IPS-18a (cell line): ENCODE measurements around the gene CDKN3.
"Not testable (repeated sequence)": the region's sequence is repeated elsewhere in the genome, so short reads cannot be mapped to it uniquely, and the experiment has no call there.

Source experiments
- H3K27ac ChIP-seq: one replicate; pipeline ENCODE4 v1.5.1; 2013; ENCODE audit warnings: low read length
- H3K27me3 ChIP-seq: one replicate; pipeline ENCODE4 v1.6.1; 2013; ENCODE audit warnings: mild to moderate bottlenecking, low read length; ENCODE audit not compliant: control insufficient read depth, insufficient read depth
- H3K36me3 ChIP-seq: one replicate; pipeline ENCODE4 v1.6.1; 2013; ENCODE audit warnings: low read depth, low read length; ENCODE audit not compliant: control insufficient read depth
- H3K4me1 ChIP-seq: one replicate; pipeline ENCODE4 v1.6.1; 2013; ENCODE audit warnings: low read depth, low read length; ENCODE audit not compliant: control insufficient read depth
- H3K4me3 ChIP-seq: one replicate; pipeline ENCODE4 v1.5.1; 2013; ENCODE audit warnings: low read length
- H3K9ac ChIP-seq: one replicate; pipeline ENCODE4 v1.6.1; 2013; ENCODE audit warnings: mild to moderate bottlenecking, low read length, moderate library complexity
- H3K9me3 ChIP-seq: one replicate; pipeline ENCODE4 v1.6.1; 2013; ENCODE audit warnings: low read depth, low read length; ENCODE audit not compliant: control insufficient read depth

Gene CDKN3

DNA sequence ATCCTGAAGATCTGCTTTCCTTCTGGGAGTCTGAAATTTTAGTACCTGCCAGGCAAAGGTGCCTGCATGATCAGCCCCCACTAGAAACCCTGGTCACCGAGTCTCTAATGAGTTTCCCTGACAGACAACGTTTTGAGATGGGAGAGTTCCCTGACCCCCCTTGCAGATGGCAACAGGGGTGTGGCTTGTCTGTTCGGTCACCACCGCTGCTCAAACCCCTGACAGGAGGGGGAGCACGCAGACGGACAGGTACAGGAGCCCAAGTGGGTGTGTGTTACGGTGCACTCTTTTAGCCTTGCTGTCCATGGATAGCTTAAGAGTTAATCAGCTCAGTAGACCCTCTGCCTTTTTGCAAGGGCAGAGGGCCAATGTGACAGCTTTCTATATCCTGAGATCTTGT lies 19.3 kb upstream of the CDKN3 start:
- Histone ChIP-seq H3K4me1 (peaks cover 11% of the 10 kb centered on the region), H3K9ac (no peak overlapping the region), H3K27ac (no peak overlapping the region), H3K4me3 (no peak overlapping the region), H3K36me3 (no peaks in the 10 kb centered on the region), H3K9me3 (no peaks in the 10 kb centered on the region), H3K27me3 (no peaks in the 10 kb centered on the region)

DNA sequence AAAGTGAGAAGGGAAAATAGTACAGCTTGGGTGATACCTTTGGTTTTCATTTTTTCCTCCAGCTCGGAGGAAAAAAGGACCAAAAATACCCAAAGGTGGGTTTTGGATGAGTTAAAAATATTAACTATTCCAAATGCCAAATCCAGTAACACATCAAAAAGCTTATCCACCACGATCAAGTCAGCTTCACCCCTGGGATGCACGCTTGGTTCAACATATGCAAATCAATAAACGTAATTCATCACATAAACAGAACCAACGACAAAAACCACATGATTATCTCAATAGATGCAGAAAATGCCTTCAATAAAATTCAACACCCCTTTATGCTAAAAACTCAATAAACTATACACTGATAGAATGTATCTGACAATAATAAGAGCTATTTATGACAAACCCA lies 17.9 kb upstream of the CDKN3 start:
- not testable (repeated sequence) for H3K4me3 ChIP-seq, H3K9ac ChIP-seq
- H3K4me1 ChIP-seq: peaks cover 11% of the 10 kb centered on the region

DNA sequence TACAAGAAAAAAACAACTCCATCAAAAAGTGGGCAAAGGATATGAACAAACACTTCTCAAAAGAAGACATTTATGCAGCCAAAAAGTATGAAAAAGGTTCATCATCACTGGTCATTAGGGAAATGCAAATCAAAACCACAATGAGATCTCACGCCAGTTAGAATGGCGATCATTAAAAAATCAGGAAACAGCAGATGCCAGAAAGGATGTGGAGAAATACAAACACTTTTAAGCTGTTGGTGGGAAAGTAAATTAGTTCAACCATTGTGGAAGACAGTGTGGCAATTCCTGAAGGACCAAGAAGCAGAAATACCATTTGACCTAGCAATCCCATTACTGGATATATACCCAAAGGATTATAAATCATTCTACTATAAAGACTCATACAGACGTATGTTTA lies 16.2 kb upstream of the CDKN3 start:
- not testable (repeated sequence) for H3K4me3 ChIP-seq, H3K4me1 ChIP-seq, H3K27ac ChIP-seq, H3K9ac ChIP-seq, H3K9me3 ChIP-seq, H3K36me3 ChIP-seq, H3K27me3 ChIP-seq

More for the DNA sequence above, 17.9 kb upstream of the CDKN3 start:
- H3K9me3 ChIP-seq, H3K36me3 ChIP-seq, H3K27me3 ChIP-seq, H3K27ac ChIP-seq: not testable (repeated sequence)

DNA sequence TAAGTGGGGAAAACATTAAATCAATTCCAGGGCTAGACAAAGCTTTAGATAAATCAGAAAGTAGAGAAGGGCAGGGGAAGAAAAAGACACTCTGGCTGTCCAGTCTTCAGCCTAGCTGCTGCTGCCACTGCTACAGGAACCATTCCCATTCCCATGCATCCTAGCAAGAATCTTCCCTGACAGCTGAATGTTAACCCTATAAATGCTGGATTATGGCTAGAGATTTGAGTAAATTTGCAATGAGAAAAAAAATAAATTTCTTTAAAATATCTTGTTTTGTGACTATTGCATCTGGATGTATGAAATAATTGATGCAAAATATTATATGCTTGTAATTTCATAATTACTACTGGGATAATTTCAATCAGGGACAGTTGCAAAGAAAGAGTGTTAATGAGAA lies 15.0 kb upstream of the CDKN3 start:
- H3K9me3 ChIP-seq: no peaks in the 10 kb centered on the region
- H3K27ac ChIP-seq: no peak overlapping the region
- H3K4me3 ChIP-seq: no peak overlapping the region
- no peaks in the 10 kb centered on the region for H3K4me1 ChIP-seq
- H3K36me3 ChIP-seq: no peaks in the 10 kb centered on the region
- H3K27me3 ChIP-seq: no peaks in the 10 kb centered on the region
- no peak overlapping the region for H3K9ac ChIP-seq

DNA sequence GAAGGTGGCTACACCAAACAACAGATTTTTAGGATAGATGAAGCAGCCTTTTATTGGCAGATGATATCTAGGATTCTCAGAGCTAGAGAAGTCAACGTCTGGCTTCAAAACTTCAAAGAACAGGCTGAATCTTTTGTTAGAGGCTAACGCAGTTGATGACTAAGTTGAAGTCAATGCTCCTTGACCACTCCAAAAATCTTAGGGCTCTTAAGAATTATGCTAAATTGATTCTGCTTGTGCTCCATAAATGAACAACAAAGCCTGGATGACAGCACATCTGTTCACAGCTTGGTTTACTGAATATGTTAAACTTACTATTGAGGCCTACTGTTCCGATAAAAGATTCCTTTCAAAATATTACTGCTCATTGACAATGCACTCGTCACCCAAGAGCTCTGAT lies 13.0 kb upstream of the CDKN3 start:
- H3K4me1 ChIP-seq: no peaks in the 10 kb centered on the region
- H3K9me3 ChIP-seq: no peaks in the 10 kb centered on the region
- no peak overlapping the region for H3K4me3 ChIP-seq
- H3K27me3 ChIP-seq: no peaks in the 10 kb centered on the region
- no peak overlapping the region for H3K9ac ChIP-seq
- H3K36me3 ChIP-seq: no peaks in the 10 kb centered on the region
- H3K27ac ChIP-seq: no peak overlapping the region

DNA sequence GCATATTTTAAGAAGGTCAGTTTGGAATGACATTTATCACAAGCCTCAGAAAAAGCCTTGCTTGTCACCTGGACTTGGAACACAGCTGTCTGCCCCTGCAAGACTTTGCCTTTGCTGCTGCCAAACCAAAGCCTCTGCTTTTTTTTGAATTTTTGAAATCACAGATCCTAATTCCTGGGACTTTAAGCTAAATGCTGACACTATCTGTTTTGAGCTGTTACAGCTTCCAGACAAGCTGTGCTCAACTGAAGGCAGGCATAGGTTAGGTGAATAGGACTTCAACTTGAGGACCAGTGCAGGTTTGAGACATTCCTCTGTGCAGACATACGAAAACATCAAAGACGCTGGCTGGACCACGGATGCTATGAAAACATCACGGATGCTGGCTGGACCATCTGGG lies 11.3 kb upstream of the CDKN3 start:
- H3K36me3 ChIP-seq: no peaks in the 10 kb centered on the region
- no peak overlapping the region for H3K4me3 ChIP-seq

DNA sequence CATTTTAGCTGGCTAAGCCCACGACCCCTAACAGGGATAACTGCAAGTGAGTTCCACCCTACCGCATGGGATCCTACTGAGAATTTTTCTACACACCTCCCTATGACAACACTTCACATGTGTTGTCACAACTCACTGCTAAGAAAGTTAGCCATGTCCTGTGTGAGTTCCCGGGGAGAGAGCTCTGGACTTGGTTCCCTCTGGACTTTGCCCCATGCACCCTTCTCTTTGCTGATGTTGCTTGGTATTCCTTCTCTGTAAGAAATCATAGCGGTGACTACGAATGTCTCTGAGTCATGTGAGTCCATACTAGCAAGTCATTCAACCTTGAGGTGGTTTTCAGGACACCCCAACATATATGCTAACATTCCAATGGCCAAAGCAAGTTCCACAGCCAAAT lies 9.5 kb upstream of the CDKN3 start:
- no peaks in the 10 kb centered on the region for H3K27me3 ChIP-seq
- no peak overlapping the region for H3K9ac ChIP-seq
- H3K36me3 ChIP-seq: no peaks in the 10 kb centered on the region
- H3K27ac ChIP-seq: no peak overlapping the region
- no peak overlapping the region for H3K4me3 ChIP-seq
- H3K4me1 ChIP-seq: no peaks in the 10 kb centered on the region
- H3K9me3 ChIP-seq: no peaks in the 10 kb centered on the region

More for the DNA sequence above, 11.3 kb upstream of the CDKN3 start:
- Histone ChIP-seq H3K9me3 (no peaks in the 10 kb centered on the region), H3K27me3 (no peaks in the 10 kb centered on the region), H3K27ac (no peak overlapping the region), H3K4me1 (no peaks in the 10 kb centered on the region), H3K9ac (no peak overlapping the region)

DNA sequence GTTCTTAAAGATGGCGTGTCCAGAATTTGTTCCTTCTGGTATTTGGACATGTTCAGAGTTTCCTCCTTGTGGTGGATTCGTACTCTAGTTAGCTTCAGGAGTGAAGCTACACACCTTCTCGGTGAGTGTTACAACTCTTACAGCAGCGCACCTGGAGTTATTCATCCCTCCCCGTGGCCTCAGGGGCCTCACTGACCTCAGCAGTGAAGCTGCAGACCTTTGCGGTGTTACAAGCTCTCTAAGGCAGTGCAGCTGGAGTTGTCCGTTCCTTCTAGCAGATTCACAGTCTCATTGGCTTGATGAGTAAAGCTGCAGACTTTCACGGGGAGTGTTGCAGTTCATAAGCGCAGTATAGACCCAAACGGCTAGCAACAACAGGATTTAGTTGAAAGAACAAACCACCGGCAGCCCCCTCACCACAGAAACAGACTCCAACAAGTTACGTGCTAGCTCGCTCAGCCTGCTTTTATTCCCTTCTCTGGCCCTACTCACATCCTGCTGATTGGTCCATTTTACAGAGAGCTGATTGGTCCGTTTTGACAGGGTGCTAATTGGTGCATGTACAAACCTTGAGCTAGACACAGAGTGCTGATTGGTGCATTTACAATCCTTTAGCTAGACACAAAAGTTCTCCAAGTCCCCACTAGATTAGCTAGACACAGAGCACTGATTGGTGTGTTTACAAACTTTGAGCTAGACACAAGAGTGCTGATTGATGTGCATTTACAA lies 4.5 kb upstream of the CDKN3 start:
- H3K36me3 ChIP-seq: no peaks in the 10 kb centered on the region
- H3K9me3 ChIP-seq: no peaks in the 10 kb centered on the region
- H3K27me3 ChIP-seq: no peaks in the 10 kb centered on the region
- H3K4me3 ChIP-seq: no peak overlapping the region
- H3K4me1 ChIP-seq: no peaks in the 10 kb centered on the region
- H3K27ac ChIP-seq: no peak overlapping the region
- no peak overlapping the region for H3K9ac ChIP-seq

DNA sequence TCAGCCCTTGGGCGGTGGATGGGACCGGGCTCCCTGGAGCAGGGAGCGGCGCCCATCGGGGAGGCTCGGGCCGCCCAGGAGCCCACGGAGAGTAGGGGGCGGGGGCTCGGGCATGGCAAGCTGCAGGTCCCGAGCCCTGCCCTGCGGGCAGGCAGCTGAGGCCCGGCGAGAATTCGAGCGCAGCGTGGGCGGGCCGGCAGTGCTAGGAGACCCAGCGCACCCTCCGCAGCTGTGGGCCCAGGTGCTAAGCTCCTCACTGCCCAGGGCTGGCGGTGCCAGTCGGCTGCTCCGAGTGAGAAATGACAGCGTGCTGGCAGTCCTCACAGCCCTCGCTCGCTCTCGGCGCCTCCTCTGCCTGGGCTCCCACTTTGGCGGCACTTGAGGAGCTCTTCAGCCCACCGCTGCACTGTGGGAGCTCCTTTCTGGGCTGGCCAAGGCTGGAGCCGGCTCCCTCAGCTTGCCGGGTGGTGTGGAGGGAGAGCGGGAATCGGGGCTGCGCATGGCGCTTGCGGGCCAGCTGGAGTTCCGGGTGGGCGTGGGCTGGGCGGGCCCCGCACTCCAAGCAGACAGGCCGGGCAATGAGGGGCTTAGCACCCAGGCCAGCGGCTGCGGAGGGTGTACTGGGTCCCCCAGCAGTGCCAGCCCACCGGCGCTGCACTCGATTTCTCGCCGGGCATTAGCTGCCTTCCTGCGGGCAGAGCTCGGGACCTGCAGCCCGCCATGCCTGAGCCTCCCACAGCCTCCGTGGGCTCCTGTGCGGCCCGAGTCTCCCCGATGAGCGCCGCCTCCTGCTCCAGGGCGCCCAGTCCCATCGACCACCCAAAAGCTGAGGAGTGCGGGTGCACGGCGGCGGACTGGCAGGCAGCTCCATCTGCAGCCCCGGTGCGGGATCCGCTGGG lies 3.6 kb upstream of the CDKN3 start:
- not testable (repeated sequence) for H3K27ac ChIP-seq, H3K36me3 ChIP-seq, H3K4me1 ChIP-seq, H3K9me3 ChIP-seq, H3K4me3 ChIP-seq, H3K9ac ChIP-seq, H3K27me3 ChIP-seq

DNA sequence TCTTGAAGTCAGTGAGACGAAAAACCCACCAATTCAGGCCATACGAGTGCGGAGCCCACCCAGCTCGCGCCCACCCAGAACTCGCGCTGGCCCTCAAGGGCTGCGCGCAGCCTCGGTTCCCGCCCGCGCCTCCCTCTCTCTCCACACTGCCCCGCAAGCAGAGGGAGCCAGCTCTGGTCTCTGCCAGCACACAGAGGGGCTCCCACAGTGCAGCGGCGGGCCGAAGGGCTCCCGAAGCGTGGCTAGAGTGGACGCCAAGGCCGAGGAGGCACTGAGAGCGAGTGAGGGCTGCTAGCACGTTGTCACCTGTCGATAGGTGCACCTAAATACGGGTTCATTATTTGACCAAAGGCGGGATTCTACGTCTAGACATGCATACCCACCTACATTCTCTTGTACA lies 2.2 kb upstream of the CDKN3 start:
- no peaks in the 10 kb centered on the region for H3K9me3 ChIP-seq
- H3K4me3 ChIP-seq: no peak overlapping the region
- no peaks in the 10 kb centered on the region for H3K4me1 ChIP-seq
- H3K36me3 ChIP-seq: peaks cover under 1% of the 10 kb centered on the region
- H3K27ac ChIP-seq: no peak overlapping the region
- no peak overlapping the region for H3K9ac ChIP-seq
- peaks cover 4% of the 10 kb centered on the region for H3K27me3 ChIP-seq

DNA sequence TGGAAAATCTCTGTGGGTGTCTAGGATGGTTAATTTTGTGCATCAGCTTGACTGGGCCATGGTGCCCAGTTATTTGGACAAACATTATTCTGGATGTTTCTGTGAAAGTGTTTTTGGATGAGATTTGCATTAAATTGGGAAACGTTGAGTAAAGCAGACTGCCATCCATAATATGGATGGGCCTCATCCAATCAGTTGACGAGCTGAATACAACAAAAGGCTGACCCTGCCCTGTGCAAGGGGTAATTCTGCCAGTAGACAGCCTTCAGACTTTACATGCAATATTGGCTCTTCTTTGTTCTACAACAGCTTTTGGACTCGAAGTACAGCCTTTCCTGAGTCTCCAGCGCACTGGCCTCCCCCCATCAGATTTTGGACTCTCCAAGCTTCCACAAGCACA lies 1.5 kb upstream of the CDKN3 start:
- H3K36me3 ChIP-seq: peaks cover 3% of the 10 kb centered on the region
- H3K4me1 ChIP-seq: no peaks in the 10 kb centered on the region
- H3K9me3 ChIP-seq: no peaks in the 10 kb centered on the region
- H3K27me3 ChIP-seq: peaks cover 4% of the 10 kb centered on the region
- no peak overlapping the region for H3K27ac ChIP-seq
- H3K9ac ChIP-seq: no peak overlapping the region
- no peak overlapping the region for H3K4me3 ChIP-seq

DNA sequence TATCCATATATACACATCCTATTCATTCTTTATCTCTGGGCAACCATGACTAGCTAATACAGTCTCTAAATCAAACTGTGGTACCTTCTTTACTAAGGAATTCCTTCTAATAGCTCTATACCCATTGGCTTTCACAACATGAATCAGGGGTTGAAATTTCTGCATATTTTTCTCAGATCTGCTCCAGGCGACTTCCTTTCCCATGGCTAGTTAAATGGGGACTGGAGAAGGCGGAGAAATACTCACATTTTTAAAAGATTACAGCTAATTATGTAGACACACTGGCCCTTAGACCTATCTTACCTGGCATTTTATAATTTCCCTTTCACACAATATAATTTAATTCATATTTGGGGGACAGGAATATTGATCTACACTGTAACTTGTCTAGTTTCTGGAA lies 1.1 kb upstream of the CDKN3 start:
- no peak overlapping the region for H3K27ac ChIP-seq
- peaks cover 4% of the 10 kb centered on the region for H3K27me3 ChIP-seq
- no peaks in the 10 kb centered on the region for H3K9me3 ChIP-seq
- no peak overlapping the region for H3K4me3 ChIP-seq
- H3K4me1 ChIP-seq: no peaks in the 10 kb centered on the region
- H3K9ac ChIP-seq: no peak overlapping the region
- H3K36me3 ChIP-seq: peaks cover 3% of the 10 kb centered on the region
